Suprapubic skin (tissue), 4 donors: ENCODE measurements around the gene CD9. TPM values are rescaled to one million over a fixed set of nuclear protein-coding genes. Genes with fewer than 3 reads are reported as not detected.
"Not testable (repeated sequence)": the region's sequence is repeated elsewhere in the genome, so short reads cannot be mapped to it uniquely, and the experiment has no call there.

Source experiments
- DNase-seq, 2 donors: peaks; one replicate each; pipeline ENCODE4 v3.0.0-alpha.2; 2019; ENCODE audit warnings: low spot score in 2 of 2
- H3K27ac ChIP-seq: fragments of 200-600 bp; sonication (generic); one replicate; pipeline ENCODE4 v1.5.1; 2019
- H3K27me3 ChIP-seq: fragments of 200-600 bp; sonication (generic); one replicate; pipeline ENCODE4 v1.5.1; 2019
- H3K36me3 ChIP-seq: fragments of 200-600 bp; sonication (generic); one replicate; pipeline ENCODE4 v1.5.1; 2019
- H3K4me1 ChIP-seq: fragments of 200-600 bp; sonication (generic); one replicate; pipeline ENCODE4 v1.5.1; 2019
- H3K4me3 ChIP-seq: fragments of 200-600 bp; sonication (generic); one replicate; pipeline ENCODE4 v1.5.1; 2019; ENCODE audit warnings: mild to moderate bottlenecking
- H3K9me3 ChIP-seq: fragments of 200-600 bp; sonication (generic); one replicate; pipeline ENCODE4 v1.5.1; 2019
- EP300 ChIP-seq: sonication (generic); formaldehyde crosslinking; IDR thresholded peaks from one replicate; pipeline ENCODE4 v1.6.1; 2017; ENCODE audit warnings: antibody characterized with exemption
- POLR2A ChIP-seq, 2 donors: fragments of 450-650 bp; IDR thresholded peaks; one replicate each; pipeline ENCODE4 v1.6.1; 2017; ENCODE audit warnings: antibody characterized with exemption in 2 of 2, mild to moderate bottlenecking in 2 of 2, moderate library complexity in 2 of 2
- POLR2AphosphoS5 ChIP-seq, 3 donors: sonication (generic); formaldehyde crosslinking; IDR thresholded peaks; one replicate each; pipeline ENCODE4 v1.6.1; 2017; ENCODE audit warnings: antibody characterized with exemption in 3 of 3
- WGBS: methylation state at CpG from one replicate; pipeline ENCODE4 v1.1.5; 2018; 5-methylcytosine and 5-hydroxymethylcytosine counted together
- total RNA-seq, 4 donors: library from RNA; depleted of rRNA; stranded (reverse); fragments of >200 nt; gene quantifications; one replicate each; pipeline ENCODE4 v1.1.0, GENCODE V29; 2016
- TF ChIP-seq, protein P1 (sequence below), 2 donors: fragments of 200-600 bp in 1 of 2; fragments of 450-650 bp in 1 of 2; sonication (generic) in 1 of 2; IDR thresholded peaks; one replicate each; pipeline ENCODE4 v1.5.1; 2016 to 2019; ENCODE audit warnings: antibody characterized with exemption in 2 of 2, mild to moderate bottlenecking in 1 of 2, moderate library complexity in 1 of 2

Gene CD9
- total RNA-seq, 4 donors from 2014 or later = 420 to 548 (median 475) TPM

DNA sequence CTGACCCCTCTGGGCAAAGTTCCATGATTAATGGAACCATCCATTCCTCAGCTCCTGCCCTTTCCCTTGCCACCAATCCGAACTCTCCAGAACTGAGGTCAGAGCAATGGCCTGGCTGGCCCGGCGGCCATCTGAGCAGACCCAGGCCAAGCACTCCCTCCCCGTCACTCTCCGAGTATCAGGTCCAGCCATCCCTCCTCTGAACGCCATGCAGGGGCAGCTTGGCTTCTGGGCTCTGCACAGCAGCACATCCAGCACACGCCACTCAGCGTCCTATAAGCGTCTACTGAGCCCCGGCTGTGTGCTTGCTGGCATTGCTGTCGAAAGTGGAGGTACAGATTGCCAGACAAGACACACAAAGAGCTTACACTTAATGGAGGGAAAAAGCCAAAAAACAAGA, 41.5 kb upstream of the CD9 start:
- Histone ChIP-seq H3K36me3 (no peaks in the 10 kb centered on the region), H3K4me1 (peaks cover 6% of the 10 kb centered on the region), H3K27me3 (no peaks in the 10 kb centered on the region), H3K9me3 (no peaks in the 10 kb centered on the region), H3K27ac (no peak overlapping the region), H3K4me3 (no peak overlapping the region)
- DNase-seq = no peak
- 92% methylated on average over 11 of the region's 11 CpGs for WGBS
- TF ChIP-seq, protein P1, sequence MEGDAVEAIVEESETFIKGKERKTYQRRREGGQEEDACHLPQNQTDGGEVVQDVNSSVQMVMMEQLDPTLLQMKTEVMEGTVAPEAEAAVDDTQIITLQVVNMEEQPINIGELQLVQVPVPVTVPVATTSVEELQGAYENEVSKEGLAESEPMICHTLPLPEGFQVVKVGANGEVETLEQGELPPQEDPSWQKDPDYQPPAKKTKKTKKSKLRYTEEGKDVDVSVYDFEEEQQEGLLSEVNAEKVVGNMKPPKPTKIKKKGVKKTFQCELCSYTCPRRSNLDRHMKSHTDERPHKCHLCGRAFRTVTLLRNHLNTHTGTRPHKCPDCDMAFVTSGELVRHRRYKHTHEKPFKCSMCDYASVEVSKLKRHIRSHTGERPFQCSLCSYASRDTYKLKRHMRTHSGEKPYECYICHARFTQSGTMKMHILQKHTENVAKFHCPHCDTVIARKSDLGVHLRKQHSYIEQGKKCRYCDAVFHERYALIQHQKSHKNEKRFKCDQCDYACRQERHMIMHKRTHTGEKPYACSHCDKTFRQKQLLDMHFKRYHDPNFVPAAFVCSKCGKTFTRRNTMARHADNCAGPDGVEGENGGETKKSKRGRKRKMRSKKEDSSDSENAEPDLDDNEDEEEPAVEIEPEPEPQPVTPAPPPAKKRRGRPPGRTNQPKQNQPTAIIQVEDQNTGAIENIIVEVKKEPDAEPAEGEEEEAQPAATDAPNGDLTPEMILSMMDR (IDR thresholded peaks at IDR 0.05) = no peak
- no peak for TF ChIP-seq POLR2A (IDR thresholded peaks at IDR 0.05)
- TF ChIP-seq EP300 = no peak
- no peak for TF ChIP-seq POLR2AphosphoS5 (IDR thresholded peaks at IDR 0.05)

DNA sequence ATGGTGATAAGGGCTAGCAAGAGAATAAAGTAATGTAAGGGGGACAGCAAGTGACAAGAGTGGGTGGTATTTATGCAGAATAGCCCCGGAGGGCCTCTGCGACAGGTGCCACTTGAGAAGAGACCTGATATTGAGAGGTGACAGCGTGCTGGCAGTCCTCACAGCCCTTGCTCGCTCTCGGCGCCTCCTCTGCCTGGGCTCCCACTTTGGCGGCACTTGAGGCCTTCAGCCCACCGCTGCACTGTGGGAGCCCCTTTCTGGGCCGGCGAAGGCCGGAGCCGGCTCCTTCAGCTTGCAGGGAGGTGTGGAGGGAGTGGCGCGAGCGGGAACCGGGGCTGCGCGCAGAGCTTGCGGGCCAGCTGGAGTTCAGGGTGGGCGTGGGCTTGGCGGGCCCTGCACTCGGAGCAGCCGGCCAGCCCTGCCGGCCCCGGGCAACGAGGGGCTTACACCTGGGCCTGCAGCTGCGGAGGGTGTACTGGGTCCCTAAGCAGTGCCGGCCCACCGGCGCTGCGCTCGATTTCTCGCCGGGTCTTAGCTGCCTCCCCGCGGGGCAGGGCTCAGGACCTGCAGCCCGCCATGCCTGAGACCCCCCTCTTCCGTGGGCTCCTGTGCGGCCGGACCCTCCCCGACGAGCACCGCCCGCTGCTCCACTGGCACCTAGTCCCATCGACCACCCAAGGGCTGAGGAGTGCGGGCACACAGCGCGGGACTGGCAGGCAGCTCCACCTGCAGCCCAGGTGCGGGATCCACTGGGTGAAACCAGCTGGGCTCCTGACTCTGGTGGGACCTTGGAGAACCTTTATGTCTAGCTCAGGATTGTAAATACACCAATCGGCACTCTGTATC, 40.8 kb upstream of the CD9 start:
- H3K27me3 ChIP-seq, H3K4me3 ChIP-seq, H3K9me3 ChIP-seq, H3K36me3 ChIP-seq, H3K27ac ChIP-seq, H3K4me1 ChIP-seq, DNase-seq: not testable (repeated sequence)
- WGBS = 86% methylated on average over 5 of the region's 50 CpGs

DNA sequence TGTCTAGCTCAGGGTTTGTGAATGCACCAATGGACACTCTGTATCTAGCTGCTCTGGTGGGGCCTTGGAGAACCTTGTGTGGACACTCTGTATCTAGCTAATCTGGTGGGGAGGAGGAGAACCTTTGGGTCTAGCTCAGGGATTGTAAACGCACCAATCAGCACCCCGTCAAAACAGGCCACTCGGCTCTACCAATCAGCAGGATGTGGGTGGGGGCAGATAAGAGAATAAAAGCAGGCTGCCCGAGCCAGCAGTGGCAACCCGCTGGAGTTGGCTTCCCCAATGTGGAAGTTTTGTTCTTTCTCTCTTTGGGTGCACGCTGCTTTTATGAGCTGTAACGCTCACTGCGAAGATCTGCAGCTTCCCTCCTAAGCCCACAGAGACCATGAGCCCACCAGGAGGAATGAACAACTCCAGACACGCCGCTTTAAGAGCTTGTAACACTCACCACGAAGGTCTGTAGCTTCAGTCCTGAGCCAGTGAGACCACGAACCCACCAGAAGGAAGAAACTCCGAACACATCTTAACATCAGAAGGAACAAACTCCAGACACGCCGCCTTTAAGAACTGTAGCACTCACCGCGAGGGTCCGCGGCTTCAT, 40.1 kb upstream of the CD9 start:
- H3K4me3 ChIP-seq, DNase-seq, H3K27ac ChIP-seq, H3K27me3 ChIP-seq, H3K9me3 ChIP-seq, H3K4me1 ChIP-seq, H3K36me3 ChIP-seq: not testable (repeated sequence)
- 91% methylated on average over 16 of the region's 19 CpGs for WGBS

DNA sequence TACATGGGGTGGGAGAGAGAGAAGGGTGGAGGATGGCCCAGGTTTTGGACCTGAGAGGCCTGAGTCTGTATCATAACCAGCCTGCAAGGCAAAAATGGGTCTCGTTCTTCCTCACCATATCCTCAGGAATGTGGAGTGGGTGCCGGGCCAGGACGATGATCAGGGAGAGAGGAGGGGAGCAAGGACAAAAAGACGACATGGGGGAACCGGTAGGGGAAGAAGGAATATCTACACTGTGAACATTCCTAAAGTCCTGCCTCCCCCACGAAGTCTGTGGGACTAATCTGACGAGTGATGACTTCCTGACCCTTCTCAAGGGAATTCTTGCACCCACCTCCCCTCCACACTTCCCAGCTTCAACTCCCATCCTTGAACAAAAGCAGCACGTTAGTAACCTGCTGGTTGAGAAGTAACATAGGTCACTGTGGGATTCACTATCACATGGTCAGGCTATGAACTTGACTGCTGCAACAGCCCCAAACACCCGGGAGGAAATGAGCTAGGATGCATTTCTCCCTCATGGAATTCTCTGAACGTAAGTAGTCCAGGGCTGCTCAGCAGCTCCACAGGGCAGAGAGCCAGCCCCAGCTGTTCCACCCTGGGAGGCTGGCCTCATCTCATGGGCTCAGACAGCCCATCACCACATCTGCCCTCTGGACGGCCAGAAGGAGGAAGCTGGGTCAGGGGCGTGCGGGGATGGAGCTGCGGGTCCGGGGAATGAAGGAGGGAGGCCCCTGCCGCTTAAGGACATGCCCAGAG, 38.9 kb upstream of the CD9 start:
- Histone ChIP-seq H3K9me3 (no peaks in the 10 kb centered on the region), H3K27me3 (no peaks in the 10 kb centered on the region), H3K27ac (no peak overlapping the region), H3K36me3 (no peaks in the 10 kb centered on the region), H3K4me3 (no peak overlapping the region), H3K4me1 (peaks cover 6% of the 10 kb centered on the region)
- 56% methylated on average over 12 of the region's 16 CpGs for WGBS
- no peak for DNase-seq
- TF ChIP-seq POLR2A (IDR thresholded peaks at IDR 0.05) (no peak), POLR2AphosphoS5 (IDR thresholded peaks at IDR 0.05) (no peak), EP300 (no peak)
- TF ChIP-seq, protein P1 (IDR thresholded peaks at IDR 0.05) = no peak

DNA sequence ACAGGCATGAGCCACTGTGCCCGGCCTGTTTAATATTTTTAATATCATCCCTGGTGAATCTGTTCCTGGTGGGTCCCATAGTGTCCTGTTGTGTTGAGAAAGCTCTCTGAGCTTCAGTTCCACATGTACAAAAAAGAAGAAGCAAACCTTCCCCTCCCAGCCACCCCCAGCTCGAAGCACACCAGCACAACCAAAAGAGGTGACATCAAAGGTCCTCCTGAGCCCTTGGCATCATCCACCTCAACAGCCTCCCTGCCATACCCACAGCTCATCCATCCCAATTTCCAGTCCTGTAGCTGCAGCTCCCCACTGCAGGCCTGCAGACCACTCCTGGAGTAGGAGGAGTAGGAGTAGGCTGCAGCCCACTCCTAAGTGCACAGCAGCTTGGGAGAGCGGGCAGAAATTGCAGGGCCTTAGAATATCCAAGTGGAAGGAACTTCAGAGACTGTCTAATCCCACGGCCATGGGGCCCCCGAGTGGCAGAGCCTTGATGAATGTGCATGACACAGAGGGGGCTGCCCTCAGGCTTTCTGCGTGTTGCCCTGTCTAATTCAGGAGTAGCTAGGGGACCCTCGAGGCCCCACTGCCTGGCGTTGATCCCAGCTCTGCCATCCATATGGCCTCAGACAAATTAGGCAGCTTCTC, 36.7 kb upstream of the CD9 start:
- Histone ChIP-seq H3K27ac (no peak overlapping the region), H3K36me3 (no peaks in the 10 kb centered on the region), H3K4me3 (no peak overlapping the region), H3K4me1 (peaks cover 24% of the 10 kb centered on the region), H3K27me3 (no peaks in the 10 kb centered on the region), H3K9me3 (no peaks in the 10 kb centered on the region)
- DNase-seq = no peak
- WGBS = 84% methylated on average over 7 of the region's 8 CpGs
- TF ChIP-seq POLR2AphosphoS5 (IDR thresholded peaks at IDR 0.05) = no peak
- TF ChIP-seq, protein P1 (IDR thresholded peaks at IDR 0.05) = no peak
- TF ChIP-seq EP300 = no peak
- TF ChIP-seq POLR2A (IDR thresholded peaks at IDR 0.05) = no peak

DNA sequence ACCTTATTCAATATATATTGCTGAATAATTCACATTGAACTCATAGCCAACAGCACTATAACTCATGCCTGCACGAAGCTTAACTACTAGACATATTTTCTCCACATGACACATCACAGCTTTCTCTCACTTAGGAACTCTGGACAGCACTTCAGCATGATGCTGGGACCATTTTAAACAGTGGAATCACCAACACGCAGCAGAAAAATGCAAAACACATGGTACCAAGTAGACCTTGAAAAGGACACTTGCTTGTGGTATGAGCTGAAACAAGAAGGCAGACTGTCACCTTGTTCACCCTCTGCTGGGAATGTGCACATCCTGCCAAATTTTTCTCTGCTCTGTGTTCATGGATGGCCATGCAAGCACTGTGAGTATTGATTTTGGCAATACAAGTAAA, 34.8 kb upstream of the CD9 start:
- no peak overlapping the region for H3K27ac ChIP-seq
- no peaks in the 10 kb centered on the region for H3K27me3 ChIP-seq
- H3K4me3 ChIP-seq = no peak overlapping the region
- DNase-seq = no peak
- H3K4me1 ChIP-seq = peaks cover 24% of the 10 kb centered on the region
- WGBS = 77% methylated on average over 2 of the region's 2 CpGs
- no peaks in the 10 kb centered on the region for H3K9me3 ChIP-seq
- no peaks in the 10 kb centered on the region for H3K36me3 ChIP-seq
- TF ChIP-seq POLR2A (IDR thresholded peaks at IDR 0.05) (no peak), POLR2AphosphoS5 (IDR thresholded peaks at IDR 0.05) (no peak), EP300 (no peak)
- TF ChIP-seq, protein P1 (IDR thresholded peaks at IDR 0.05) = no peak
